Activated CD4-positive, alpha-beta memory T cell treated with anti-CD3 and anti-CD28 coated beads for 36 hours (primary cell): ENCODE results near the gene PCNP. TPM values are rescaled to one million over a fixed set of nuclear protein-coding genes. Genes with fewer than 3 reads are reported as not detected.
A peak's percentile ranks its signal among the peaks of the same experiment; 100 is the strongest.
"Not testable (repeated sequence)": the region's sequence is repeated elsewhere in the genome, so short reads cannot be mapped to it uniquely, and the experiment has no call there.

Experiments
- CTCF ChIA-PET: fragments of 350-600 bp; sonication (Branson Sonifier 250); formaldehyde crosslinking; loops from one replicate; lab custom pipeline; 2021; ENCODE audit warnings: antibody characterized with exemption, inconsistent platforms; lab: Charles Lee
- POLR2A ChIA-PET: fragments of 350-600 bp; sonication (Branson Sonifier 250); formaldehyde crosslinking; loops from one replicate; lab custom pipeline; 2021; ENCODE audit warnings: antibody characterized with exemption; lab: Charles Lee
- DNase-seq: peaks from one replicate; pipeline ENCODE4 v3.0.0-alpha.2; 2020
- H3K27ac Mint-ChIP-seq: one replicate; pipeline ENCODE4 v1.8.0; 2021; ENCODE audit warnings: mixed read lengths
- H3K27me3 Mint-ChIP-seq: one replicate; pipeline ENCODE4 v1.8.0; 2021; ENCODE audit warnings: mixed read lengths
- H3K36me3 Mint-ChIP-seq: one replicate; pipeline ENCODE4 v1.8.0; 2021; ENCODE audit warnings: mixed read lengths
- H3K4me1 Mint-ChIP-seq: one replicate; pipeline ENCODE4 v1.8.0; 2021; ENCODE audit warnings: low read depth, mixed read lengths
- H3K4me3 Mint-ChIP-seq: one replicate; pipeline ENCODE4 v1.8.0; 2021; ENCODE audit warnings: mild to moderate bottlenecking, mixed read lengths
- H3K9me3 Mint-ChIP-seq: one replicate; pipeline ENCODE4 v1.8.0; 2021; ENCODE audit warnings: mixed read lengths
- intact Hi-C: fragments of 100-400 bp; cut with micrococcal nuclease; formaldehyde crosslinking; loops from one replicate; pipeline ENCODE4 v1.15.1; 2023
- total RNA-seq, 2 experiments: library from RNA; stranded (reverse); gene quantifications; one replicate each; pipeline ENCODE4 v1.2.3, GENCODE V29; 2021

The PCNP gene
- total RNA-seq, 2 experiments from 2014 or later: 231 to 236 TPM

GRCh38 chr3:101619734-101620133 lies 45.8 kb downstream of the PCNP start:
- no peaks in the 10 kb centered on the region for H3K36me3 Mint-ChIP-seq
- POLR2A ChIA-PET: no interaction called here
- no peak overlapping the region for H3K27ac Mint-ChIP-seq
- intact Hi-C loops: no loop called here
- H3K4me1 Mint-ChIP-seq: no peaks in the 10 kb centered on the region
- no peak for DNase-seq
- no peak overlapping the region for H3K4me3 Mint-ChIP-seq
- H3K27me3 Mint-ChIP-seq: no peaks in the 10 kb centered on the region
- peaks cover 7% of the 10 kb centered on the region for H3K9me3 Mint-ChIP-seq
- CTCF ChIA-PET: no interaction called here

- Mint-ChIP-seq H3K4me3 (no peak overlapping the region), H3K36me3 (no peaks in the 10 kb centered on the region), H3K27ac (no peak overlapping the region), H3K27me3 (no peaks in the 10 kb centered on the region), H3K9me3 (peaks cover 7% of the 10 kb centered on the region), H3K4me1 (no peaks in the 10 kb centered on the region)
- intact Hi-C loops: no loop called here
- ChIA-PET POLR2A (no interaction called here), CTCF (interaction anchor here (0.7 kb wide), 1 partner anchor 18 kb away, joined by 5 read pairs; no protein-coding TSS in a partner anchor)
- DNase-seq: no peak
These were observed 49.7 kb downstream of the PCNP start for GRCh38 chr3:101623656-101624055.

GRCh38 chr3:101624857-101625256 lies 50.9 kb downstream of the PCNP start:
- Mint-ChIP-seq H3K9me3 (peaks cover under 1% of the 10 kb centered on the region), H3K27ac (no peak overlapping the region), H3K27me3 (no peaks in the 10 kb centered on the region), H3K4me1 (no peaks in the 10 kb centered on the region), H3K4me3 (no peak overlapping the region), H3K36me3 (no peaks in the 10 kb centered on the region)
- DNase-seq: no peak
- intact Hi-C loops: no loop called here
- POLR2A ChIA-PET: no interaction called here
- CTCF ChIA-PET: no interaction called here

GRCh38 chr3:101625879-101626278 lies 51.9 kb downstream of the PCNP start:
- H3K27me3 Mint-ChIP-seq: no peaks in the 10 kb centered on the region
- no peak overlapping the region for H3K4me3 Mint-ChIP-seq
- POLR2A ChIA-PET: no interaction called here
- no peaks in the 10 kb centered on the region for H3K36me3 Mint-ChIP-seq
- no peak for DNase-seq
- no peak overlapping the region for H3K27ac Mint-ChIP-seq
- intact Hi-C loops: no loop called here
- CTCF ChIA-PET: interaction anchor here (0.6 kb wide), 1 partner anchor 39 kb away, joined by 3 read pairs; no protein-coding TSS in a partner anchor
- no peaks in the 10 kb centered on the region for H3K4me1 Mint-ChIP-seq
- H3K9me3 Mint-ChIP-seq: no peaks in the 10 kb centered on the region

DNA sequence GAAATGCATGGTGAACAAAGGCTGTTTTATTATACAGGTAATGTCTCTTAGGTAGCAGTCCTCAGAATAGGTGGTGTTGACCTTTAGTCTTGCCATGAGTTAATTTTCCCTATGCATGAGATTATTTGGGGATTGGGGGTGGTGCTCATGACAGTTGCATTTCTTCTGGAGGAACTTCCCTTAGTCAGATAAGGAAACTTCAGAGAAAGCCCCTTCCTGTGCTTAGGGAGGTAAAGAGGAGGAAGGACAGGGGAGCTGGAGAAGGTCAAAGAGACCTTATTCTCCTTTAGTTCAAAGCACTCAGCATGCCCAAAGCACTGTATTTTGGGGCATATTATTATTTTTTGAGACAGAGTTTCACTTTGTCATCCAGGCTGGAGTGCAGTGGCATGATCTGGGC lies 55.2 kb downstream of the PCNP start:
- no peak for DNase-seq
- POLR2A ChIA-PET: no interaction called here
- no peaks in the 10 kb centered on the region for H3K4me1 Mint-ChIP-seq
- CTCF ChIA-PET: no interaction called here
- H3K27me3 Mint-ChIP-seq: no peaks in the 10 kb centered on the region
- no peaks in the 10 kb centered on the region for H3K36me3 Mint-ChIP-seq
- no peak overlapping the region for H3K27ac Mint-ChIP-seq
- intact Hi-C loops: no loop called here
- H3K9me3 Mint-ChIP-seq: no peaks in the 10 kb centered on the region
- H3K4me3 Mint-ChIP-seq: no peak overlapping the region

GRCh38 chr3:101631098-101631796 lies 57.3 kb downstream of the PCNP start:
- DNase-seq: no peak
- ChIA-PET CTCF (no interaction called here), POLR2A (no interaction called here)
- no peaks in the 10 kb centered on the region for H3K9me3 Mint-ChIP-seq
- intact Hi-C loops: no loop called here
- H3K27ac Mint-ChIP-seq: no peak overlapping the region
- no peaks in the 10 kb centered on the region for H3K36me3 Mint-ChIP-seq
- H3K27me3 Mint-ChIP-seq: no peaks in the 10 kb centered on the region
- H3K4me1 Mint-ChIP-seq: no peaks in the 10 kb centered on the region
- no peak overlapping the region for H3K4me3 Mint-ChIP-seq

DNA sequence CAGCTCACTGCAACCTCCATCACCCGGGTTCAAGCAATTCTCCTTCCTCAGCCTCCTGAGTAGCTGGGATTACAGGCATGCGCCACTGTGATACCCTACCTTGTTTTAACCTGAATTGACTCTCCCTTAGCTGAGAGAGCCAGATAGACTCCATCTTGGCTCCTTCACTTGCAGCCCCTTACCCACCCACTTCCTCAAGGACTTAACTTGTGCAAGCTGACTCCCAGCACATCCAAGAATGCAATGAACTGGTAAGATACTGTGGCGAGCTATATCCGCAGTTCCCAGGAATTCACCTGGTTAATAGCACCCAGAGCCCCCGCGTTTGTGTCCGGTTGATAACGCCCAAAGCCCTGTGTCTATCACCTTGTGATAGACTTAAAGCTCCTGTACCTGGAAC lies 58.0 kb downstream of the PCNP start:
- H3K4me1 Mint-ChIP-seq, DNase-seq, H3K27ac Mint-ChIP-seq, H3K27me3 Mint-ChIP-seq, H3K4me3 Mint-ChIP-seq, POLR2A ChIA-PET, intact Hi-C loops, H3K9me3 Mint-ChIP-seq, CTCF ChIA-PET, H3K36me3 Mint-ChIP-seq: not testable (repeated sequence)

DNA sequence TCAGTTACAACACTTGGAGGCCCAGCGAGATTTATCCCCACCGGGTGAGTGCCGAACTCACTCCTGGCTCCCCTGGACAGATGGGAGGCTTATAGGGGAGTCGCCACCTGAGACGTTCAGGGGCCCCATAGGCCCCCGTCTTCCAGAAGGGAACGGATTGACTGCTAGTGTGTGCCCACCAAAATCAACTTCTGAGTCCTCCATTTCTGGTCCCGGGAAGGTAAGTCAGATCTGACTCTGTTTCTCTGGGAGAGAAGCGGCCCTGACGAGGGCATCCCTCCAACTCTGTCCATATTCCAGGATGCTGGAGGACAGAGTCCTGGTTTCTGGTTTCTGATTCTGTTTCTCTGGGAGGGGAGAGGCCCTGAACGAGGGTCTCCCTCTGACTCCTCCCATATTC lies 58.6 kb downstream of the PCNP start:
- ChIA-PET POLR2A (no interaction called here), CTCF (no interaction called here)
- Mint-ChIP-seq H3K36me3 (no peaks in the 10 kb centered on the region), H3K27ac (no peak overlapping the region), H3K4me3 (no peak overlapping the region), H3K4me1 (no peaks in the 10 kb centered on the region), H3K9me3 (no peaks in the 10 kb centered on the region), H3K27me3 (no peaks in the 10 kb centered on the region)
- intact Hi-C loops: no loop called here
- no peak for DNase-seq

DNA sequence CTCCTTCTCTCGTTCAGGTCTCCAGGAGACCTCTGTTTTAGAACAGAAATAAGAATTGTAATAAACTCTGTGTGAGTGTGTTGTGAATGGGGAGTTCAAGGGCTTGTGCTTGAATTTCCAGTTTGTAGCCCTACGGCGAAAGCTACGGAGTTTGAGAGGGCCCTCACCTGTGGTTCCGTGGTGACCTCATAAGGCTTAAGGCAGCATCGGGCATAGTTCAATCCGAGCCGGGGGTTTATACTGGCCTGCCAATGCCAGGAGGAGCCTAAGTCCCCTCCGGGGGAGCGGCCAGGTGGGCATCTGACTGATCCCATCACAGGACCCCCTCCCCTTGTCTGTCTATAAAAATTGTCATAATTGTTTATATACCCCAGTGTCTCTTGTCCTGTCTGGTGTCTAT lies 59.2 kb downstream of the PCNP start:
- DNase-seq: no peak
- ChIA-PET POLR2A (no interaction called here), CTCF (no interaction called here)
- no peak overlapping the region for H3K4me3 Mint-ChIP-seq
- H3K4me1 Mint-ChIP-seq: no peaks in the 10 kb centered on the region
- intact Hi-C loops: no loop called here
- no peak overlapping the region for H3K27ac Mint-ChIP-seq
- no peaks in the 10 kb centered on the region for H3K36me3 Mint-ChIP-seq
- H3K27me3 Mint-ChIP-seq: no peaks in the 10 kb centered on the region
- no peaks in the 10 kb centered on the region for H3K9me3 Mint-ChIP-seq

GRCh38 chr3:101634591-101635196 lies 60.7 kb downstream of the PCNP start:
- Mint-ChIP-seq H3K9me3 (no peaks in the 10 kb centered on the region), H3K4me3 (no peak overlapping the region), H3K27ac (no peak overlapping the region), H3K27me3 (no peaks in the 10 kb centered on the region), H3K36me3 (no peaks in the 10 kb centered on the region), H3K4me1 (no peaks in the 10 kb centered on the region)
- intact Hi-C loops: no loop called here
- DNase-seq: no peak
- POLR2A ChIA-PET: no interaction called here
- CTCF ChIA-PET: interaction anchor here (1.0 to 1.4 kb wide), 2 partner anchors 19 to 61 kb away, joined by 4 read pairs; partner anchors contain the start of gene PCNP

- no peaks in the 10 kb centered on the region for H3K9me3 Mint-ChIP-seq
- intact Hi-C loops: no loop called here
- H3K4me3 Mint-ChIP-seq: no peak overlapping the region
- no peak for DNase-seq
- H3K27me3 Mint-ChIP-seq: no peaks in the 10 kb centered on the region
- no peak overlapping the region for H3K27ac Mint-ChIP-seq
- no peaks in the 10 kb centered on the region for H3K4me1 Mint-ChIP-seq
- no peaks in the 10 kb centered on the region for H3K36me3 Mint-ChIP-seq
- ChIA-PET POLR2A (interaction anchor here (0.6 kb wide), 1 partner anchor 105 kb away, joined by 3 read pairs; no protein-coding TSS in a partner anchor), CTCF (interaction anchor here (1.0 to 1.4 kb wide), 3 partner anchors 19 to 280 kb away, joined by 3 to 4 read pairs (median 4); partner anchors contain the start of gene PCNP)
These were observed 61.4 kb downstream of the PCNP start for GRCh38 chr3:101635345-101635744.

DNA sequence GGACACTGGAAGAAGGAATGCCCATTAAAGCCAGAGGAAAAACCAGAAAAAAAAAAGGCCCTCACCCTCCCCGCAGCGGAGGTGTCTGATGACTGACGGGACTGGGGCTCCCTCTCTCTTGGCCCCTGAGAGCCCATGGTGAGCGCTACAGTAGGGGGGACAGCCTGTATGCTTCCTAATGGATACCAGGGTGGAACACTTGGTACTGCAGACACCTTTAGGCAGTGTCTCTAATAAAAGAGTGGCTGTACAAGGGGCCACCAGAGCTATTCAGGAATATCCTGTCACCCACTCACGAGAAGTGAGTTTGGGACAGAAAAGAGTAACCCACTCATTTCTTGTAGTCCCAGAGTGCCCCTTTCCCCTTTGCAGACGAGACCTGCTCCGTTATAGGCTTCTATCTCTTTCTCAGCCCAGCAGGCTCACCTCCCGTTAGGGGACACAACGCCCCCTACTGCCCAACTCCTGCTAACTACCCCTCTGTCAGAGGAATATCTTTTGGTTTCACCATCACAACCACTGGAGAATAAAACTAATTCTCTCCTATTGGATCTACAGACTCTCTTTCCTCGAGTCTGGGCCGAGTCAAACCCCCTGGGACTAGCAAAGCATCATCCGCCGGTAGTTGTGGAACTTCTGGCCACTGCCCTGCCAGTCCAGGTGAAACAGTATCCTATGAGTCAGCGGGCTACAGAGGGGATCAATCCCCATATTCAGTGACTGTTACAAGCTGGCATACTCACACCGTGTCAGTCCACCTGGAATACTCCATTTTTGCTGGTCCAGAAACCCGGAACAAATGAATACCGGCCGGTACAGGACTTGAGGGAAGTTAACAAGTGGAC lies 62.2 kb downstream of the PCNP start:
- Mint-ChIP-seq H3K4me3 (no peak overlapping the region), H3K27me3 (no peaks in the 10 kb centered on the region), H3K27ac (no peak overlapping the region), H3K9me3 (no peaks in the 10 kb centered on the region), H3K36me3 (no peaks in the 10 kb centered on the region), H3K4me1 (no peaks in the 10 kb centered on the region)
- ChIA-PET POLR2A (no interaction called here), CTCF (interaction anchor here (1.0 to 1.9 kb wide), 4 partner anchors 13 to 281 kb away, joined by 3 to 5 read pairs (median 4); no protein-coding TSS in a partner anchor)
- peak; percentile 85 for DNase-seq
- intact Hi-C loops: loop anchor here (1.0 kb wide), 2 partner anchors 63 to 566 kb away; no protein-coding TSS in a partner anchor
